WTC11 (cell line): ENCODE data around the gene ELMO1.

Experiments
- ESRRA ChIP-seq: sonication (generic); formaldehyde crosslinking; IDR thresholded peaks from 2 replicates; pipeline ENCODE4 v1.8.1; 2022; ENCODE audit warnings: mild to moderate bottlenecking, missing genetic modification reagents, borderline replicate concordance
- FOXK1 ChIP-seq: sonication (generic); formaldehyde crosslinking; IDR thresholded peaks from 2 replicates; pipeline ENCODE4 v1.8.0; 2022; ENCODE audit warnings: mild to moderate bottlenecking, moderate library complexity, missing genetic modification reagents
- PRRX2 ChIP-seq: fragments of 250-450 bp; sonication (Bioruptor Pico); IDR thresholded peaks from 2 replicates; pipeline ENCODE4 v1.8.0; 2021; ENCODE audit warnings: mild to moderate bottlenecking
- SP1 ChIP-seq: sonication (generic); formaldehyde crosslinking; conservative IDR thresholded peaks from 2 replicates; pipeline ENCODE4 v1.8.1; 2022; ENCODE audit warnings: missing genetic modification reagents
- TCF7 ChIP-seq: sonication (generic); formaldehyde crosslinking; IDR thresholded peaks from 2 replicates; pipeline ENCODE4 v1.8.0; 2022; ENCODE audit warnings: mild to moderate bottlenecking, low read depth, missing genetic modification reagents, moderate library complexity
- ZNF232 ChIP-seq: sonication (generic); formaldehyde crosslinking; IDR thresholded peaks from 2 replicates; pipeline ENCODE4 v1.8.0; 2022; ENCODE audit warnings: mild to moderate bottlenecking, missing genetic modification reagents
- TF ChIP-seq, protein P1 (sequence below): fragments of 200-600 bp; IDR thresholded peaks from 2 replicates; pipeline ENCODE4 v1.8.0; 2022; ENCODE audit warnings: antibody characterized with exemption
- TF ChIP-seq, protein P2 (sequence below): sonication (generic); formaldehyde crosslinking; IDR thresholded peaks from 2 replicates; pipeline ENCODE4 v1.8.0; 2022; ENCODE audit warnings: mild to moderate bottlenecking, missing genetic modification reagents
- TF ChIP-seq, protein P3 (sequence below): sonication (generic); formaldehyde crosslinking; IDR thresholded peaks from 2 replicates; pipeline ENCODE4 v1.8.1; 2023; ENCODE audit warnings: mild to moderate bottlenecking, missing genetic modification reagents, borderline replicate concordance
- TF ChIP-seq, protein P4 (sequence below): sonication (generic); formaldehyde crosslinking; IDR thresholded peaks from 2 replicates; pipeline ENCODE4 v1.8.1; 2023; ENCODE audit warnings: mild to moderate bottlenecking, missing genetic modification reagents, moderate library complexity

DNA sequence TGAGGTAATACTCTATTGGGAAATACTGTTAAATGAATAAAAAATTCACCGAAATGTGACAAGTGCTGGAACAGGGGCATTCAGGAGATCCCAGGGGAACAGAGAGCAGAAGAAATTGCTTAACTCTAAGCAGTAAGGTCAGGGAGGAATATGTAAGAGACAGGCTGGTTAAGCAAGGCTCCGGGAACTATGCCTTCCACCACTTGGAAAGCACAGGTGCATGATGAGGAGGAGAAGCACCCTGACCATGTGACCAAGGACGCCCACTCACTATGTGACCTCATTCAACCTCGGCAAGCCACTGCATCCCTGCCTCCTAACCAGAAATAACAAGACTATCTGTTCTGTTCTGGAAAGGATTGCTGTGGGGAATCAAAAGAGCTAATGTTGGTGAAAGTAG lies 218.4 kb downstream of the ELMO1 start:
- TF ChIP-seq, protein P1, sequence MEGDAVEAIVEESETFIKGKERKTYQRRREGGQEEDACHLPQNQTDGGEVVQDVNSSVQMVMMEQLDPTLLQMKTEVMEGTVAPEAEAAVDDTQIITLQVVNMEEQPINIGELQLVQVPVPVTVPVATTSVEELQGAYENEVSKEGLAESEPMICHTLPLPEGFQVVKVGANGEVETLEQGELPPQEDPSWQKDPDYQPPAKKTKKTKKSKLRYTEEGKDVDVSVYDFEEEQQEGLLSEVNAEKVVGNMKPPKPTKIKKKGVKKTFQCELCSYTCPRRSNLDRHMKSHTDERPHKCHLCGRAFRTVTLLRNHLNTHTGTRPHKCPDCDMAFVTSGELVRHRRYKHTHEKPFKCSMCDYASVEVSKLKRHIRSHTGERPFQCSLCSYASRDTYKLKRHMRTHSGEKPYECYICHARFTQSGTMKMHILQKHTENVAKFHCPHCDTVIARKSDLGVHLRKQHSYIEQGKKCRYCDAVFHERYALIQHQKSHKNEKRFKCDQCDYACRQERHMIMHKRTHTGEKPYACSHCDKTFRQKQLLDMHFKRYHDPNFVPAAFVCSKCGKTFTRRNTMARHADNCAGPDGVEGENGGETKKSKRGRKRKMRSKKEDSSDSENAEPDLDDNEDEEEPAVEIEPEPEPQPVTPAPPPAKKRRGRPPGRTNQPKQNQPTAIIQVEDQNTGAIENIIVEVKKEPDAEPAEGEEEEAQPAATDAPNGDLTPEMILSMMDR, result no peak
- TF ChIP-seq, protein P2, sequence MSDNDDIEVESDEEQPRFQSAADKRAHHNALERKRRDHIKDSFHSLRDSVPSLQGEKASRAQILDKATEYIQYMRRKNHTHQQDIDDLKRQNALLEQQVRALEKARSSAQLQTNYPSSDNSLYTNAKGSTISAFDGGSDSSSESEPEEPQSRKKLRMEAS (CRISPR knock-in tag), result no peak
- TF ChIP-seq ZNF232 (CRISPR knock-in tag), result no peak
- TF ChIP-seq ESRRA (CRISPR knock-in tag), result no peak
- TF ChIP-seq FOXK1 (CRISPR knock-in tag), result no peak
- no peak for TF ChIP-seq SP1 (CRISPR knock-in tag)
- TF ChIP-seq, protein P3, sequence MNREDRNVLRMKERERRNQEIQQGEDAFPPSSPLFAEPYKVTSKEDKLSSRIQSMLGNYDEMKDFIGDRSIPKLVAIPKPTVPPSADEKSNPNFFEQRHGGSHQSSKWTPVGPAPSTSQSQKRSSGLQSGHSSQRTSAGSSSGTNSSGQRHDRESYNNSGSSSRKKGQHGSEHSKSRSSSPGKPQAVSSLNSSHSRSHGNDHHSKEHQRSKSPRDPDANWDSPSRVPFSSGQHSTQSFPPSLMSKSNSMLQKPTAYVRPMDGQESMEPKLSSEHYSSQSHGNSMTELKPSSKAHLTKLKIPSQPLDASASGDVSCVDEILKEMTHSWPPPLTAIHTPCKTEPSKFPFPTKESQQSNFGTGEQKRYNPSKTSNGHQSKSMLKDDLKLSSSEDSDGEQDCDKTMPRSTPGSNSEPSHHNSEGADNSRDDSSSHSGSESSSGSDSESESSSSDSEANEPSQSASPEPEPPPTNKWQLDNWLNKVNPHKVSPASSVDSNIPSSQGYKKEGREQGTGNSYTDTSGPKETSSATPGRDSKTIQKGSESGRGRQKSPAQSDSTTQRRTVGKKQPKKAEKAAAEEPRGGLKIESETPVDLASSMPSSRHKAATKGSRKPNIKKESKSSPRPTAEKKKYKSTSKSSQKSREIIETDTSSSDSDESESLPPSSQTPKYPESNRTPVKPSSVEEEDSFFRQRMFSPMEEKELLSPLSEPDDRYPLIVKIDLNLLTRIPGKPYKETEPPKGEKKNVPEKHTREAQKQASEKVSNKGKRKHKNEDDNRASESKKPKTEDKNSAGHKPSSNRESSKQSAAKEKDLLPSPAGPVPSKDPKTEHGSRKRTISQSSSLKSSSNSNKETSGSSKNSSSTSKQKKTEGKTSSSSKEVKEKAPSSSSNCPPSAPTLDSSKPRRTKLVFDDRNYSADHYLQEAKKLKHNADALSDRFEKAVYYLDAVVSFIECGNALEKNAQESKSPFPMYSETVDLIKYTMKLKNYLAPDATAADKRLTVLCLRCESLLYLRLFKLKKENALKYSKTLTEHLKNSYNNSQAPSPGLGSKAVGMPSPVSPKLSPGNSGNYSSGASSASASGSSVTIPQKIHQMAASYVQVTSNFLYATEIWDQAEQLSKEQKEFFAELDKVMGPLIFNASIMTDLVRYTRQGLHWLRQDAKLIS (CRISPR knock-in tag), result no peak
- TF ChIP-seq TCF7 (CRISPR knock-in tag), result no peak
- TF ChIP-seq, protein P4, sequence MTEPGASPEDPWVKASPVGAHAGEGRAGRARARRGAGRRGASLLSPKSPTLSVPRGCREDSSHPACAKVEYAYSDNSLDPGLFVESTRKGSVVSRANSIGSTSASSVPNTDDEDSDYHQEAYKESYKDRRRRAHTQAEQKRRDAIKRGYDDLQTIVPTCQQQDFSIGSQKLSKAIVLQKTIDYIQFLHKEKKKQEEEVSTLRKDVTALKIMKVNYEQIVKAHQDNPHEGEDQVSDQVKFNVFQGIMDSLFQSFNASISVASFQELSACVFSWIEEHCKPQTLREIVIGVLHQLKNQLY (CRISPR knock-in tag), result no peak
- TF ChIP-seq PRRX2 (CRISPR knock-in tag), result no peak
